Neural cell (in vitro differentiated cells): ENCODE measurements around the gene MPI.

Experiments used
- CTCF ChIP-seq: fragments of 450-650 bp; IDR thresholded peaks from 2 replicates; pipeline ENCODE4 v1.5.1; 2014; ENCODE audit warnings: antibody characterized with exemption, mild to moderate bottlenecking, moderate library complexity; ENCODE audit not compliant: poor library complexity, severe bottlenecking
- EP300 ChIP-seq: fragments of 450-650 bp; conservative IDR thresholded peaks from 2 replicates; pipeline ENCODE4 v1.6.1; 2014; ENCODE audit warnings: antibody characterized with exemption, mild to moderate bottlenecking, moderate library complexity; ENCODE audit not compliant: poor library complexity, severe bottlenecking
- EZH2 ChIP-seq: fragments of 200-600, 300-800 bp; shearing (Covaris generic), sonication (generic); IDR thresholded peaks from 2 replicates; pipeline ENCODE4 v1.6.1; 2014; ENCODE audit warnings: antibody characterized with exemption, low read length, borderline replicate concordance, mild to moderate bottlenecking; ENCODE audit not compliant: insufficient read depth, poor library complexity, severe bottlenecking
- POLR2AphosphoS5 ChIP-seq: IDR thresholded peaks from 2 replicates; pipeline ENCODE4 v1.6.1; 2012
- RAD21 ChIP-seq: fragments of 450-650 bp; conservative IDR thresholded peaks from 2 replicates; pipeline ENCODE4 v1.6.1; 2014; ENCODE audit warnings: antibody characterized with exemption, mild to moderate bottlenecking, moderate library complexity

GRCh38 chr15:74845208-74845568 is 44.7 kb upstream of the MPI start:
- TF ChIP-seq CTCF (no peak), POLR2AphosphoS5 (no peak), EZH2 (no peak), RAD21 (no peak), EP300 (no peak)
